ENCODE data around the gene ARFGAP3.
"Not testable (repeated sequence)": the region's sequence is repeated elsewhere in the genome, so short reads cannot be mapped to it uniquely, and the experiment has no call there.

ARFGAP3 gene

GRCh38 chr22:42763965-42764480, 93.0 kb downstream of the ARFGAP3 start:
- no peak for DNase-seq

GRCh38 chr22:42760806-42761565, 96.1 kb downstream of the ARFGAP3 start:
- DNase-seq: no peak

DNA sequence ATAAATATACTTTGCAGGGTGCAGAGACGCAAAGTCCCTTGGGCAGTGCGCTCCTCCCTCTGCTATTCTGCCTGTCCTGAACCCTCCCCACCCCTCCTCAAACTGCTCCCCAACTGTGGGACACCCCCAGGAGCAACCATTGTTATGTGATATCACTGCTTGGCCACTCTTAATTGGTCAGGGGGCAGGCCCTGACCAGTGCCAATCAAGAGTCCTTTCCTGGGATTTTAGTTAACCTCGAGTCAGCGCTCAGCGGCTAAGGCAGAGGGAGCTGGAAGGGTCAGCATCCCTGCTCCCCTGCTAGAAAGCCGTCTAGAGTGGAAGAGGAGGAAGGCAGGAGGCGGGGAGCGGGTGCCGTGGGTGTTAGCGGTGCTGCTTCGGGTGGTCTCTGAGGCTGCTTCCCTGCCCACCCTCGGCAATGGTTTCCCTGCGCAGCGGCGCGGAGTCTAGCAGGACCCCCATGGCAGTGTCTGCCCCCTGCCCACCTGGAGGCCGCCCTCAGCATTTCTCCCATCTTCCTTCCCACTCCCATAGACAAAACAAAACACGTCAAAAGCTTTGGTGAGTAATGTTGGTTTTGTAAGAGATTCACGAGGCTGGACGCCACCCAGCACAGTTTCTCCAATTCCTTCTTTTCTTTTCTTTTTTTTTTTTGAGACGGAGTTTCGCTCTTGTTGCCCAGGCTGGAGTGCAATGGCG, 98.0 kb downstream of the ARFGAP3 start:
- DNase-seq: no peak

DNA sequence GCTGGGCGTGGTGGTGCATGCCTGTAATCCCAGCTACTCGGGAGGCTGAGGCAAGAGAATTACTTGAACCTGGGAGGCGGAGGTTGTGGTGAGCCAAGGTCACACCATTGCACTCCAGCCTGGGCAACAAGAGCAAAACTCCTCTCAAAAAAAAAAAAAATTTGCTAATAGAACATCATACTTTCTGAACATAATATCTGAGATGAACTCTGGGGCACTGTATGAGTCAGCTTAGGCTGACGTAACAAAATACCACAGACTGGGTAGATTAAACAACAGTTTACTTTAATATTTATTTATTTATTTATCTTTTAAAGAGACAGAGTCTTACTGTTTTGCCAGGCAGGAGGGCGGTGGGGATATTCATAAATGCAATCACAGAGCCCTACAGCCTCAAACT, 101.5 kb downstream of the ARFGAP3 start:
- DNase-seq: not testable (repeated sequence)

DNA sequence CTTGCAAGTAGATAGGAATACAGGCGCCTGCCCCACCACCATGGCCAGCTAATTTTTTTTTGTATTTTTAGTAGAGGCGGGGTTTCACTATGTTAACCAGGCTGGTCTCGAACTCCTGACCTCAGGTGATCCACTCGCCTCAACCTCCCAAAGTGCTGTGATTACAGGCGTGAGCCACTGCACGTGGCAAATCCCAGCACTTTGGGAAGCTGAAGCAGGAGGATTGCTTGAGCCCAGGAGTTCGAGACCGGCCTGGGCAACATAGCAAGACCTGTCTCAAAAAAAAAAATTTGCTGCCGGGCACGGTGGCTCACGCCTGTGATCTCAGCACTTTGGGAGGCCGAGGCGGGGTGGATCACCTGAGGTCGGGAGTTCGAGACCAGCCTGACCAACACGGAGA, 102.0 kb downstream of the ARFGAP3 start:
- not testable (repeated sequence) for DNase-seq

DNA sequence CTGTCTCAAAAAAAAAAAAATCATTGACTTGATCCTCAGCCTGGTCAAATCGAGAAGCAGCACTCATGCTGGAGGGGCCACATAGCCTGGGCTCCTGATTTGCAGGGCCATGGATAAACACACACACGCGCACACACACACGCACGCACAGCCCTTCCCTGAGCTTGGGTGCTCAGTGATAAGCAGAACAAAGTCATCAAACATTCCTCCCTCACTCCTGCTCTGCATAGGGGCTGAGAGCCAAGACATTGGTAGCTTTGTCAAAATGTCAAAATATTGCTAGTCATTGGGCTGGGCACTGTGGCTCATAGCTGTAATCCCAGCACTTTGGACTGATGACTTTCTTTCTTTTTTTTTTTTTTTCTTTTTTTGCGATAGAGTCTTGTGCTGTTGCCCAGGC, 102.4 kb downstream of the ARFGAP3 start:
- DNase-seq: no peak

- no peak for DNase-seq
Observed at GRCh38 chr22:42752912-42753311, 104.2 kb downstream of the ARFGAP3 start.

- DNase-seq: no peak
Observed at GRCh38 chr22:42752230-42752746, 104.8 kb downstream of the ARFGAP3 start.

GRCh38 chr22:42750421-42750820, 106.7 kb downstream of the ARFGAP3 start:
- not testable (repeated sequence) for DNase-seq

DNA sequence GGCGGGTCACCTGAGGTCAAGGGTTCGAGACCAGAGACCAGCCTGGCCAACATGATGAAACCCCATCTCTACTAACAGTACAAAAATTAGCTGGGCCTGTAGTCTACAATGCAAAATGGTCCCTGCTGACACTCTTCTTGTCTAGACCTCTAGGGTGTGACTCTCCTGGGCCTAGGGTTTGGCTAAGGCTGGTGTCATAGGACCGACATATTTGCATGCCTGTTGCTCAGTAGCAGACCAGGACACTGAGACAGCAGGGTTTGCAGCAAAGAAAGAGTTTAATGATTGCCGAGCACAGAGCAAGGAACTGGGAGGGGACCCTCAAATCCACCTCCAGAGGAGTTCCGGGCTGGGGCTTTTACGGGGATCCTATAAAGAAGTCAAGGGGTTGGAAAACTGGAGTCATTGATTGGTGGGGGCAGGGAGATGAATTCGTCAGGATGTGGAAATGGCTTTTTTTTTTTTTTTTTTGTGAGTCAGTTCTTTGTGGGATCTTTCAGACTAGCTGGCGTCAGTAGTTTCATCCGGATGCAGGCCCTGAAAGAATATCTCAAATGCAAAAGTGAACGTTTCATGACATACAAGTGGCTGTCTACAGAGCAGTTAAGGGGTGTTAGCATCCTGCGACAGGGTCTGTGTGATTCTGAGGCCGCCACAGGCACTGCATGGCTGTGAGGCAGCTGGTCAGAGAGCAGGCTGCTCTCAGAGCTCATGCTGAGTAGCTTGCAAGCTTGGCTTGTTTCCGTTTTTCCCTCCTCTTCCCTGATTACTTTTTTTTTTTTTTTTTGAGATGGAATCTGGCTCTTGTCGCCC, 109.2 kb downstream of the ARFGAP3 start:
- DNase-seq: peak; percentile 43

Measured in right hindlimb (tissue), 1 donor.